ENCODE results near the gene RAD51B. TPM values are rescaled to one million over a fixed set of nuclear protein-coding genes. Genes with fewer than 3 reads are reported as not detected.

Gene RAD51B
- total and polyA plus RNA-seq, 2 donors (not counting 1 experiment from before 2014, with no cell fraction given), result 4.6 to 16.3 TPM

- no peaks in the 10 kb centered on the region for H3K36me3 ChIP-seq (ENCODE audit: control insufficient read depth, insufficient read depth, low read length)
- no peaks in the 10 kb centered on the region for H3K27me3 ChIP-seq (ENCODE audit: control insufficient read depth, insufficient read depth, low read length)
- no peak for TF ChIP-seq EZH2 (IDR thresholded peaks at IDR 0.05; ENCODE audit: low read length, missing control alignments)
- TF ChIP-seq CTCF (conservative IDR thresholded peaks at IDR 0.05 in 1 of 2, IDR thresholded peaks at IDR 0.05 in 1 of 2; ENCODE audit: low read depth in 1 of 2, low read length in 2 of 2), result no peak
- no peak overlapping the region for H3K4me3 ChIP-seq (replicated peaks in 1 of 4; ENCODE audit: control extremely low read depth in 1 of 4, insufficient read depth in 1 of 4, low read depth in 3 of 4, low read length in 4 of 4)
- H3K4me1 ChIP-seq (ENCODE audit: control insufficient read depth, extremely low read depth, insufficient read depth, low read length), result peaks cover 25% of the 10 kb centered on the region
- no peaks in the 10 kb centered on the region for H3K9me3 ChIP-seq (ENCODE audit: control insufficient read depth, insufficient read depth, low read depth, low read length)
- H3K9ac ChIP-seq (ENCODE audit: insufficient read depth, low read length), result no peak overlapping the region
- peak overlapping the region; percentile 18 for H3K4me2 ChIP-seq (ENCODE audit: extremely low read depth, insufficient read depth, low read length)
- no peaks in the 10 kb centered on the region for H4K20me1 ChIP-seq (ENCODE audit: control insufficient read depth, extremely low read depth, insufficient read depth, low read length)
- peak overlapping the region; percentile 85 for H3K27ac ChIP-seq (ENCODE audit: insufficient read depth, low read length)
- DNase-seq (ENCODE audit: low read depth in 2 of 2), result no peak
- H3K79me2 ChIP-seq (ENCODE audit: control insufficient read depth, insufficient read depth, low read length), result no peaks in the 10 kb centered on the region
- H2AFZ ChIP-seq (ENCODE audit: low read length), result no peak overlapping the region
Observed at GRCh38 chr14:68140806-68141205, 321.2 kb downstream of the RAD51B start.

- no peaks in the 10 kb centered on the region for H3K27me3 ChIP-seq (ENCODE audit: control insufficient read depth, insufficient read depth, low read length)
- no peaks in the 10 kb centered on the region for H4K20me1 ChIP-seq (ENCODE audit: control insufficient read depth, extremely low read depth, insufficient read depth, low read length)
- no peak overlapping the region for H3K4me3 ChIP-seq (replicated peaks in 1 of 4; ENCODE audit: control extremely low read depth in 1 of 4, insufficient read depth in 1 of 4, low read depth in 3 of 4, low read length in 4 of 4)
- H3K79me2 ChIP-seq (ENCODE audit: control insufficient read depth, insufficient read depth, low read length), result no peaks in the 10 kb centered on the region
- TF ChIP-seq CTCF (conservative IDR thresholded peaks at IDR 0.05 in 1 of 2, IDR thresholded peaks at IDR 0.05 in 1 of 2; ENCODE audit: low read depth in 1 of 2, low read length in 2 of 2) (no peak), EZH2 (IDR thresholded peaks at IDR 0.05; ENCODE audit: low read length, missing control alignments) (no peak)
- peaks cover 28% of the 10 kb centered on the region for H3K4me1 ChIP-seq (ENCODE audit: control insufficient read depth, extremely low read depth, insufficient read depth, low read length)
- DNase-seq (ENCODE audit: low read depth in 2 of 2), result peak; percentile 68 to 74
- no peaks in the 10 kb centered on the region for H3K9me3 ChIP-seq (ENCODE audit: control insufficient read depth, insufficient read depth, low read depth, low read length)
- H2AFZ ChIP-seq (ENCODE audit: low read length), result no peak overlapping the region
- no peaks in the 10 kb centered on the region for H3K36me3 ChIP-seq (ENCODE audit: control insufficient read depth, insufficient read depth, low read length)
- no peak overlapping the region for H3K9ac ChIP-seq (ENCODE audit: insufficient read depth, low read length)
- peak overlapping the region; percentile 85 for H3K27ac ChIP-seq (ENCODE audit: insufficient read depth, low read length)
- H3K4me2 ChIP-seq (ENCODE audit: extremely low read depth, insufficient read depth, low read length), result no peak overlapping the region
Observed at GRCh38 chr14:68141281-68142088, 321.9 kb downstream of the RAD51B start.

- Histone ChIP-seq H3K4me2 (ENCODE audit: extremely low read depth, insufficient read depth, low read length) (no peak overlapping the region), H3K27me3 (ENCODE audit: control insufficient read depth, insufficient read depth, low read length) (no peaks in the 10 kb centered on the region), H3K27ac (ENCODE audit: insufficient read depth, low read length) (peak overlapping the region; percentile 0), H3K9ac (ENCODE audit: insufficient read depth, low read length) (no peak overlapping the region), H2AFZ (ENCODE audit: low read length) (no peak overlapping the region), H3K4me3 (replicated peaks in 1 of 4; ENCODE audit: control extremely low read depth in 1 of 4, insufficient read depth in 1 of 4, low read depth in 3 of 4, low read length in 4 of 4) (no peak overlapping the region), H3K36me3 (ENCODE audit: control insufficient read depth, insufficient read depth, low read length) (no peaks in the 10 kb centered on the region), H4K20me1 (ENCODE audit: control insufficient read depth, extremely low read depth, insufficient read depth, low read length) (no peaks in the 10 kb centered on the region), H3K79me2 (ENCODE audit: control insufficient read depth, insufficient read depth, low read length) (no peaks in the 10 kb centered on the region), H3K4me1 (ENCODE audit: control insufficient read depth, extremely low read depth, insufficient read depth, low read length) (peaks cover 27% of the 10 kb centered on the region), H3K9me3 (ENCODE audit: control insufficient read depth, insufficient read depth, low read depth, low read length) (no peaks in the 10 kb centered on the region)
- DNase-seq (ENCODE audit: low read depth in 2 of 2), result peak; percentile 91 to 92
- TF ChIP-seq EZH2 (IDR thresholded peaks at IDR 0.05; ENCODE audit: low read length, missing control alignments) (no peak), CTCF (conservative IDR thresholded peaks at IDR 0.05 in 1 of 2, IDR thresholded peaks at IDR 0.05 in 1 of 2; ENCODE audit: low read depth in 1 of 2, low read length in 2 of 2) (no peak)
Observed at GRCh38 chr14:68143341-68143841, 323.8 kb downstream of the RAD51B start.
